Stimulated activated CD4-positive, alpha-beta T cell treated with anti-CD3 and anti-CD28 coated beads, Interleukin-2, amount 100 ng/mL, for 4 hours (primary cell): ENCODE results near the gene UGT1A8.
"Not testable (repeated sequence)": the region's sequence is repeated elsewhere in the genome, so short reads cannot be mapped to it uniquely, and the experiment has no call there.

Experiments used
- DNase-seq: peaks from one replicate; pipeline ENCODE4 v3.0.0-alpha.2; 2020; ENCODE audit warnings: low read depth

The UGT1A8 gene

GRCh38 chr2:233617476-233617875 lies at the start of gene UGT1A8:
TSS of gene UGT1A8 (plus strand) at chr2:233617633. CDS start at chr2:233617708, 75 bp downstream.
- not testable (repeated sequence) for DNase-seq

- DNase-seq, result no peak
Observed at GRCh38 chr2:233571001-233571400, 46.4 kb upstream of the UGT1A8 start.

- no peak for DNase-seq
Observed at GRCh38 chr2:233571462-233571861, 46.0 kb upstream of the UGT1A8 start.

GRCh38 chr2:233572468-233572867 lies 45.0 kb upstream of the UGT1A8 start:
- DNase-seq, result no peak

GRCh38 chr2:233577341-233577740 lies 40.1 kb upstream of the UGT1A8 start:
- not testable (repeated sequence) for DNase-seq

GRCh38 chr2:233583217-233583965 lies 34.0 kb upstream of the UGT1A8 start:
- DNase-seq, result not testable (repeated sequence)

- no peak for DNase-seq
Observed at GRCh38 chr2:233584210-233584609, 33.2 kb upstream of the UGT1A8 start.

- no peak for DNase-seq
Observed at GRCh38 chr2:233588400-233588799, 29.0 kb upstream of the UGT1A8 start.

- not testable (repeated sequence) for DNase-seq
Observed at GRCh38 chr2:233592706-233593105, 24.7 kb upstream of the UGT1A8 start.

- no peak for DNase-seq
Observed at GRCh38 chr2:233593201-233593600, 24.2 kb upstream of the UGT1A8 start.

- DNase-seq, result no peak
Observed at GRCh38 chr2:233597522-233597921, 19.9 kb upstream of the UGT1A8 start.

GRCh38 chr2:233598952-233599351 lies 18.5 kb upstream of the UGT1A8 start:
- no peak for DNase-seq

GRCh38 chr2:233600386-233600785 lies 17.0 kb upstream of the UGT1A8 start:
- DNase-seq, result no peak

GRCh38 chr2:233602076-233602475 lies 15.4 kb upstream of the UGT1A8 start:
- no peak for DNase-seq

GRCh38 chr2:233603520-233603919 lies 13.9 kb upstream of the UGT1A8 start:
- no peak for DNase-seq

GRCh38 chr2:233604826-233605225 lies 12.6 kb upstream of the UGT1A8 start:
- no peak for DNase-seq

- no peak for DNase-seq
Observed at GRCh38 chr2:233605680-233606079, 11.8 kb upstream of the UGT1A8 start.

GRCh38 chr2:233611284-233611683 lies 6.1 kb upstream of the UGT1A8 start:
- no peak for DNase-seq

- DNase-seq, result no peak
Observed at GRCh38 chr2:233620204-233620603, 2.8 kb downstream of the UGT1A8 start.

GRCh38 chr2:233621863-233622262 lies 4.4 kb downstream of the UGT1A8 start:
- not testable (repeated sequence) for DNase-seq

GRCh38 chr2:233627331-233628025 lies 10.0 kb downstream of the UGT1A8 start:
- DNase-seq, result no peak

- not testable (repeated sequence) for DNase-seq
Observed at GRCh38 chr2:233636306-233636705, 18.9 kb downstream of the UGT1A8 start, which contains the start of gene UGT1A10. TSS of gene UGT1A10 (plus strand) at chr2:233636448. CDS start at chr2:233636523, 75 bp downstream.

GRCh38 chr2:233638836-233639235 lies 21.4 kb downstream of the UGT1A8 start:
- DNase-seq, result no peak
